ENCODE data around the gene MPZL1.

The MPZL1 gene

GRCh38 chr1:167767761-167768160 lies 46.0 kb downstream of the MPZL1 start:
- DNase-seq (ENCODE audit: extremely low spot score), result no peak
- ChIA-PET POLR2A (no interaction called here), CTCF (interaction anchor here (1.3 to 2.2 kb wide), 4 partner anchors 16 to 30 kb away, joined by 4 to 6 read pairs (median 5); no protein-coding TSS in a partner anchor)
- TF ChIP-seq CTCF (IDR thresholded peaks at IDR 0.05; ENCODE audit: control extremely low read depth, extremely low read depth, low read depth, missing control alignments), result no peak

GRCh38 chr1:167770127-167770526 lies 48.3 kb downstream of the MPZL1 start:
- no peak for TF ChIP-seq CTCF (IDR thresholded peaks at IDR 0.05; ENCODE audit: control extremely low read depth, extremely low read depth, low read depth, missing control alignments)
- DNase-seq (ENCODE audit: extremely low spot score), result no peak
- ChIA-PET POLR2A (no interaction called here), CTCF (interaction anchor here (1.3 to 2.8 kb wide), 3 partner anchors 11 to 312 kb away, joined by 3 to 7 read pairs (median 3); no protein-coding TSS in a partner anchor)

GRCh38 chr1:167772436-167772835 lies 50.7 kb downstream of the MPZL1 start:
- ChIA-PET POLR2A (no interaction called here), CTCF (no interaction called here)
- TF ChIP-seq CTCF (IDR thresholded peaks at IDR 0.05; ENCODE audit: control extremely low read depth, extremely low read depth, low read depth, missing control alignments), result no peak
- DNase-seq (ENCODE audit: extremely low spot score), result no peak

GRCh38 chr1:167773516-167773915 lies 51.7 kb downstream of the MPZL1 start:
- ChIA-PET CTCF (interaction anchor here (0.8 to 1.0 kb wide), 3 partner anchors 11 to 29 kb away, joined by 3 to 4 read pairs (median 4); no protein-coding TSS in a partner anchor), POLR2A (no interaction called here)
- DNase-seq (ENCODE audit: extremely low spot score), result no peak
- TF ChIP-seq CTCF (IDR thresholded peaks at IDR 0.05; ENCODE audit: control extremely low read depth, extremely low read depth, low read depth, missing control alignments), result no peak

- no peak for TF ChIP-seq CTCF (IDR thresholded peaks at IDR 0.05; ENCODE audit: control extremely low read depth, extremely low read depth, low read depth, missing control alignments)
- DNase-seq (ENCODE audit: extremely low spot score), result no peak
- CTCF ChIA-PET, result interaction anchor here (0.7 kb wide), 1 partner anchor 22 kb away, joined by 3 read pairs; no protein-coding TSS in a partner anchor
- POLR2A ChIA-PET, result no interaction called here
Measured at GRCh38 chr1:167774710-167775109, 52.9 kb downstream of the MPZL1 start.

- no peak for TF ChIP-seq CTCF (IDR thresholded peaks at IDR 0.05; ENCODE audit: control extremely low read depth, extremely low read depth, low read depth, missing control alignments)
- DNase-seq (ENCODE audit: extremely low spot score), result no peak
- ChIA-PET POLR2A (no interaction called here), CTCF (interaction anchor here (2.0 kb wide), 1 partner anchor 308 kb away, joined by 4 read pairs; no protein-coding TSS in a partner anchor)
Measured at GRCh38 chr1:167775178-167775577, 53.4 kb downstream of the MPZL1 start.
